Keratinocyte (primary cell): ENCODE measurements around the gene MTHFD2L. TPM values are rescaled to one million over a fixed set of nuclear protein-coding genes. Genes with fewer than 3 reads are reported as not detected.

Source experiments
- DNase-seq: peaks from one replicate; pipeline ENCODE4 v3.0.0-alpha.2; 2011; ENCODE audit warnings: low read depth, missing footprints, low spot score
- FAIRE-seq: peaks from 2 replicates; lab custom pipeline; 2011; peaks lifted over from hg19 to GRCh38; lab: Jason Lieb, UNC
- H2AFZ ChIP-seq: 2 replicates; pipeline ENCODE4 v1.6.0; 2012; ENCODE audit warnings: low read length, control low read depth, inconsistent platforms; ENCODE audit not compliant: control insufficient read depth
- H3K27ac ChIP-seq: 2 replicates; pipeline ENCODE4 v1.5.1; 2011; ENCODE audit warnings: low read length; ENCODE audit not compliant: control insufficient read depth, insufficient read depth
- H3K27me3 ChIP-seq: 3 replicates; pipeline ENCODE4 v1.6.0; 2011; ENCODE audit warnings: low read length; ENCODE audit not compliant: control insufficient read depth, insufficient read depth; ENCODE audit errors: extremely low read depth
- H3K36me3 ChIP-seq, 2 experiments: 2 replicates in 1 of 2; 3 replicates in 1 of 2; pipeline ENCODE4 v1.5.1; 2011; ENCODE audit warnings: low read length in 2 of 2, mild to moderate bottlenecking in 1 of 2; ENCODE audit not compliant: control insufficient read depth in 2 of 2, insufficient read depth in 2 of 2; ENCODE audit errors: extremely low read depth in 1 of 2
- H3K4me1 ChIP-seq: 3 replicates; pipeline ENCODE4 v1.5.1; 2011; ENCODE audit warnings: low read length; ENCODE audit not compliant: control insufficient read depth, insufficient read depth; ENCODE audit errors: extremely low read depth
- H3K4me2 ChIP-seq: 3 replicates; pipeline ENCODE4 v1.6.0; 2011; ENCODE audit warnings: low read depth, low read length; ENCODE audit not compliant: control insufficient read depth, insufficient read depth; ENCODE audit errors: extremely low read depth
- H3K4me3 ChIP-seq, 3 experiments: fragments of 200-600 bp in 1 of 3; sonication (generic) in 1 of 3; 2 replicates in 2 of 3; 3 replicates in 1 of 3; pipeline ENCODE4 v1.5.1; 2011 to 2016; ENCODE audit warnings: low read length in 3 of 3, mild to moderate bottlenecking in 3 of 3, control low read depth in 2 of 3, inconsistent platforms in 1 of 3, low read depth in 1 of 3, mixed read lengths in 1 of 3, mixed run types in 1 of 3, moderate library complexity in 1 of 3; ENCODE audit not compliant: control insufficient read depth in 2 of 3, insufficient read depth in 2 of 3; ENCODE audit errors: extremely low read depth in 1 of 3
- H3K79me2 ChIP-seq: 2 replicates; pipeline ENCODE4 v1.6.0; 2012; ENCODE audit warnings: low read length; ENCODE audit not compliant: control insufficient read depth, insufficient read depth
- H3K9ac ChIP-seq: 3 replicates; pipeline ENCODE4 v1.6.0; 2011; ENCODE audit warnings: low read length; ENCODE audit not compliant: control insufficient read depth, insufficient read depth; ENCODE audit errors: extremely low read depth
- H3K9me1 ChIP-seq: 3 replicates; pipeline ENCODE4 v1.6.0; 2011; ENCODE audit warnings: low read length; ENCODE audit not compliant: control insufficient read depth, insufficient read depth; ENCODE audit errors: extremely low read depth
- H3K9me3 ChIP-seq: 2 replicates; pipeline ENCODE4 v1.5.1; 2012; ENCODE audit warnings: low read depth, low read length; ENCODE audit not compliant: control insufficient read depth
- H4K20me1 ChIP-seq: 3 replicates; pipeline ENCODE4 v1.6.0; 2011; ENCODE audit warnings: low read length; ENCODE audit not compliant: control insufficient read depth, insufficient read depth; ENCODE audit errors: extremely low read depth
- EZH2 ChIP-seq: IDR thresholded peaks from one replicate; pipeline ENCODE4 v1.6.1; 2012; ENCODE audit warnings: inconsistent platforms, mild to moderate bottlenecking, low read length, moderate library complexity
- dilution Hi-C: fragments of 300-500 bp; cut with MboI; formaldehyde crosslinking; loops from one replicate; pipeline ENCODE4 v1.7.0; 2020; ENCODE audit warnings: low sequenced_read_pairs; ENCODE audit not compliant: extremely low pct_ligation_motif_present
- polyA plus RNA-seq, 5 experiments: library from polyadenylated mRNA; depleted of rRNA in 3 of 5; stranded (reverse) in 3 of 5; stranded (forward) in 1 of 5; unstranded in 1 of 5; fragments of >200 nt; gene quantifications; 1 replicate in 1 of 5; 2 replicates in 3 of 5; 3 replicates in 1 of 5; pipeline versions ENCODE4 v1.2.1 to v1.2.3, GENCODE V29; 2011 to 2012; ENCODE audit warnings: missing spikeins in 2 of 5, low read depth in 1 of 5, low replicate concordance in 1 of 5
- TF ChIP-seq, protein P1 (sequence below), 3 experiments: IDR thresholded peaks in 1 of 3; conservative IDR thresholded peaks in 1 of 3; optimal IDR thresholded peaks in 1 of 3; 2 replicates in 2 of 3; 3 replicates in 1 of 3; pipeline versions ENCODE3 to v1.5.1; 2011; ENCODE audit warnings: low read length in 3 of 3, mild to moderate bottlenecking in 3 of 3, moderate library complexity in 2 of 3, control low read depth in 1 of 3, inconsistent platforms in 1 of 3; ENCODE audit not compliant: insufficient read depth in 2 of 3; ENCODE audit errors: extremely low read depth in 1 of 3

The MTHFD2L gene
- polyA plus RNA-seq, 1 donor (not counting 4 experiments of a cell fraction or from before 2014, with no cell fraction given) = 30.4 TPM

DNA sequence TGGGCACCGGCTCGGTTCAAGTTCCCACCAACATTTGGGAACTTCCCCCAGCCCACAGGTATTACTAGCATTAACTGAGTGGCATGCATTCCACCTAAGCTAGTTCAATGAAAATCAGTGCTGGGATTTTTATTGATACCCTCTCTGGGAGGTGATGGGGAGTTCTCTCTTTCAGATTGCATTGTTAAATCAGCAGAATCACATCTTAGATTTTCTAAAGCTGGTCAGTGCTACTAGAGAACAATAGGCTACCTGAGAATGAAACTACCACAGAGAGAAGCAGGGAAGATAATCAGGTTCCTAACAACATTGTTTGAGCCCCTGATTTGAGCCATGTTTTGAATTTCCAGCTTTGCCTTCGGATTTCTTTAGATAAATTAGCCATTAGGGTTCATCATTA lies 166.3 kb downstream of the MTHFD2L start:
- dilution Hi-C loops = no loop called here
- Histone ChIP-seq H3K4me1 (peaks cover 46% of the 10 kb centered on the region), H3K4me2 (no peak overlapping the region), H3K79me2 (no peaks in the 10 kb centered on the region), H2AFZ (no peak overlapping the region), H3K4me3 (no peak overlapping the region), H3K9me3 (no peaks in the 10 kb centered on the region), H4K20me1 (no peaks in the 10 kb centered on the region), H3K9ac (no peak overlapping the region), H3K27me3 (no peaks in the 10 kb centered on the region), H3K36me3 (peaks cover 0 to 1% of the 10 kb centered on the region in 2 experiments), H3K27ac (no peak overlapping the region), H3K9me1 (no peaks in the 10 kb centered on the region)
- TF ChIP-seq EZH2 = no peak
- TF ChIP-seq, protein P1, sequence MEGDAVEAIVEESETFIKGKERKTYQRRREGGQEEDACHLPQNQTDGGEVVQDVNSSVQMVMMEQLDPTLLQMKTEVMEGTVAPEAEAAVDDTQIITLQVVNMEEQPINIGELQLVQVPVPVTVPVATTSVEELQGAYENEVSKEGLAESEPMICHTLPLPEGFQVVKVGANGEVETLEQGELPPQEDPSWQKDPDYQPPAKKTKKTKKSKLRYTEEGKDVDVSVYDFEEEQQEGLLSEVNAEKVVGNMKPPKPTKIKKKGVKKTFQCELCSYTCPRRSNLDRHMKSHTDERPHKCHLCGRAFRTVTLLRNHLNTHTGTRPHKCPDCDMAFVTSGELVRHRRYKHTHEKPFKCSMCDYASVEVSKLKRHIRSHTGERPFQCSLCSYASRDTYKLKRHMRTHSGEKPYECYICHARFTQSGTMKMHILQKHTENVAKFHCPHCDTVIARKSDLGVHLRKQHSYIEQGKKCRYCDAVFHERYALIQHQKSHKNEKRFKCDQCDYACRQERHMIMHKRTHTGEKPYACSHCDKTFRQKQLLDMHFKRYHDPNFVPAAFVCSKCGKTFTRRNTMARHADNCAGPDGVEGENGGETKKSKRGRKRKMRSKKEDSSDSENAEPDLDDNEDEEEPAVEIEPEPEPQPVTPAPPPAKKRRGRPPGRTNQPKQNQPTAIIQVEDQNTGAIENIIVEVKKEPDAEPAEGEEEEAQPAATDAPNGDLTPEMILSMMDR (optimal IDR thresholded peaks at IDR 0.05 in 1 of 3, IDR thresholded peaks at IDR 0.05 in 1 of 3, conservative IDR thresholded peaks at IDR 0.05 in 1 of 3; ENCODE audit: extremely low read depth in 1 of 3, insufficient read depth in 2 of 3, low read length in 3 of 3) = no peak
- DNase-seq = no peak
- no peak for FAIRE-seq

DNA sequence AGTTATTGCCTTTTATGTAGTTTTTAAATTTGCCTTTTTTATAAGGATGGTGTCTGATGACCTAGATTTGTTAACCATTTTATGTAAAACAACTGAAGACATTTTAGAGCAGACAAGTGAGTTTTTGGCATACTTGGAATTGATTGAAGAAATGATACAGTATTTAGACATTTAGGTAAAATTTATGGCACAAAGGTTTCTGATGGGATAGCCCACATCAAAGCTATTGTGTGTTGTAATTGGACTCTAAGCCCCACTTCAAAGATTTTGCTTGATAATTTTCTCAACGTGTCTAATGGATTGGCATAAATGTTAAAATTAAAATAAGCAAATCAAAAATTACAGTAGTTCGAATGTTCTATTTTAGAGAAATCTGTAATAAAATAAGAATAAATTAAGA lies 168.0 kb downstream of the MTHFD2L start:
- no peak overlapping the region for H3K27ac ChIP-seq
- no peak overlapping the region for H2AFZ ChIP-seq
- no peak for FAIRE-seq
- H3K79me2 ChIP-seq = no peaks in the 10 kb centered on the region
- peaks cover 32% of the 10 kb centered on the region for H3K4me1 ChIP-seq
- DNase-seq = no peak
- dilution Hi-C loops = no loop called here
- no peak overlapping the region for H3K9ac ChIP-seq
- H3K4me3 ChIP-seq = no peak overlapping the region
- H3K4me2 ChIP-seq = no peak overlapping the region
- no peaks in the 10 kb centered on the region for H3K9me3 ChIP-seq
- no peaks in the 10 kb centered on the region for H3K9me1 ChIP-seq
- TF ChIP-seq, protein P1 (optimal IDR thresholded peaks at IDR 0.05 in 1 of 3, IDR thresholded peaks at IDR 0.05 in 1 of 3, conservative IDR thresholded peaks at IDR 0.05 in 1 of 3; ENCODE audit: extremely low read depth in 1 of 3, insufficient read depth in 2 of 3, low read length in 3 of 3) = no peak
- TF ChIP-seq EZH2 = no peak
- H3K27me3 ChIP-seq = no peaks in the 10 kb centered on the region
- H4K20me1 ChIP-seq = no peaks in the 10 kb centered on the region
- peaks cover 0 to 1% of the 10 kb centered on the region in 2 experiments for H3K36me3 ChIP-seq
